H9 (cell line): ENCODE results near the gene LARP4. TPM values are rescaled to one million over a fixed set of nuclear protein-coding genes. Genes with fewer than 3 reads are reported as not detected.

Experiments used
- DNase-seq: peaks from one replicate; pipeline ENCODE4 v3.0.0-alpha.2; 2017
- H2AFZ ChIP-seq: one replicate; pipeline ENCODE4 v1.6.1; 2013; ENCODE audit warnings: mild to moderate bottlenecking, low read length, control low read depth, moderate library complexity
- H2AK5ac ChIP-seq: 2 replicates; pipeline ENCODE4 v1.6.1; 2013; ENCODE audit warnings: low read length, control low read depth, mixed read lengths; ENCODE audit not compliant: insufficient read length
- H2BK120ac ChIP-seq: one replicate; pipeline ENCODE4 v1.6.1; 2013; ENCODE audit warnings: low read depth, mild to moderate bottlenecking, low read length, control low read depth, inconsistent platforms; ENCODE audit not compliant: poor library complexity, severe bottlenecking
- H2BK12ac ChIP-seq: 2 replicates; pipeline ENCODE4 v1.6.1; 2013; ENCODE audit warnings: low read length, control low read depth, mixed read lengths, low read depth; ENCODE audit not compliant: insufficient read length
- H2BK15ac ChIP-seq: 2 replicates; pipeline ENCODE4 v1.6.1; 2013; ENCODE audit warnings: low read depth, low read length, control low read depth
- H2BK20ac ChIP-seq: one replicate; pipeline ENCODE4 v1.6.1; 2013; ENCODE audit warnings: low read depth, mild to moderate bottlenecking, low read length, control low read depth, inconsistent platforms; ENCODE audit not compliant: poor library complexity, severe bottlenecking
- H2BK5ac ChIP-seq: 2 replicates; pipeline ENCODE4 v1.6.1; 2013; ENCODE audit warnings: low read length, control low read depth, mixed read lengths; ENCODE audit not compliant: insufficient read length
- H3K14ac ChIP-seq: 2 replicates; pipeline ENCODE4 v1.6.1; 2013; ENCODE audit warnings: low read length, control low read depth; ENCODE audit not compliant: insufficient read depth
- H3K18ac ChIP-seq: 2 replicates; pipeline ENCODE4 v1.6.1; 2013; ENCODE audit warnings: low read depth, mild to moderate bottlenecking, mixed read lengths, low read length, control low read depth; ENCODE audit not compliant: insufficient read length
- H3K23ac ChIP-seq: 2 replicates; pipeline ENCODE4 v1.6.1; 2013; ENCODE audit warnings: low read length, control low read depth, mixed read lengths, low read depth; ENCODE audit not compliant: insufficient read length
- H3K23me2 ChIP-seq: 2 replicates; pipeline ENCODE4 v1.6.1; 2013; ENCODE audit warnings: low read depth, mild to moderate bottlenecking, mixed read lengths, low read length, control low read depth; ENCODE audit not compliant: insufficient read length, poor library complexity, severe bottlenecking
- H3K27ac ChIP-seq: 2 replicates; pipeline ENCODE4 v1.5.1; 2013; ENCODE audit warnings: low read length, control low read depth, mixed read lengths, low read depth; ENCODE audit not compliant: insufficient read length
- H3K27me3 ChIP-seq: 2 replicates; pipeline ENCODE4 v1.6.1; 2013; ENCODE audit warnings: low read length, control low read depth, inconsistent platforms; ENCODE audit not compliant: insufficient read depth
- H3K4ac ChIP-seq: 2 replicates; pipeline ENCODE4 v1.6.1; 2013; ENCODE audit warnings: low read depth, mild to moderate bottlenecking, control low read depth, inconsistent platforms, low read length, moderate library complexity
- H3K4me1 ChIP-seq: 2 replicates; pipeline ENCODE4 v1.6.1; 2013; ENCODE audit warnings: low read length, control low read depth, inconsistent platforms; ENCODE audit not compliant: insufficient read depth
- H3K4me2 ChIP-seq: 2 replicates; pipeline ENCODE4 v1.6.1; 2013; ENCODE audit warnings: low read length, control low read depth, mixed read lengths; ENCODE audit not compliant: insufficient read length, insufficient read depth
- H3K56ac ChIP-seq: 2 replicates; pipeline ENCODE4 v1.6.1; 2013; ENCODE audit warnings: low read depth, mild to moderate bottlenecking, mixed read lengths, low read length, control low read depth; ENCODE audit not compliant: insufficient read length
- H3K79me1 ChIP-seq: 2 replicates; pipeline ENCODE4 v1.6.1; 2013; ENCODE audit warnings: low read depth, mild to moderate bottlenecking, moderate library complexity, low read length, control low read depth, inconsistent platforms; ENCODE audit not compliant: insufficient read depth, poor library complexity, severe bottlenecking
- H3K79me2 ChIP-seq: 2 replicates; pipeline ENCODE4 v1.6.1; 2013; ENCODE audit warnings: low read length, control low read depth, inconsistent platforms; ENCODE audit not compliant: insufficient read depth
- H3K9ac ChIP-seq: 2 replicates; pipeline ENCODE4 v1.6.1; 2013; ENCODE audit warnings: low read length, control low read depth, mixed read lengths; ENCODE audit not compliant: insufficient read length; ENCODE audit errors: extremely low read depth
- H3K9me3 ChIP-seq: one replicate; pipeline ENCODE4 v1.6.1; 2013; ENCODE audit warnings: low read depth, low read length, inconsistent platforms; ENCODE audit not compliant: control insufficient read depth
- H3T11ph ChIP-seq: one replicate; pipeline ENCODE4 v1.6.1; 2013; ENCODE audit warnings: mild to moderate bottlenecking, low read length, control low read depth, inconsistent platforms
- H4K20me1 ChIP-seq: one replicate; pipeline ENCODE4 v1.6.1; 2013; ENCODE audit not compliant: control insufficient read depth, insufficient read length, insufficient read depth
- H4K5ac ChIP-seq: 2 replicates; pipeline ENCODE4 v1.6.1; 2013; ENCODE audit warnings: low read depth, mild to moderate bottlenecking, mixed read lengths, low read length, control low read depth; ENCODE audit not compliant: insufficient read length
- H4K8ac ChIP-seq: replicated peaks from 2 replicates; pipeline ENCODE4 v1.6.1; 2013; ENCODE audit warnings: low read length, control low read depth, mixed read lengths, low read depth; ENCODE audit not compliant: insufficient read length
- H4K91ac ChIP-seq: 2 replicates; pipeline ENCODE4 v1.6.1; 2013; ENCODE audit warnings: low read depth, mild to moderate bottlenecking, moderate library complexity, mixed read lengths, low read length, control low read depth; ENCODE audit not compliant: insufficient read length
- H3K27ac Mint-ChIP-seq, 3 experiments: 2 replicates in 2 of 3; 3 replicates in 1 of 3; pipeline ENCODE4 v1.8.0; 2020 to 2021; ENCODE audit warnings: mixed read lengths in 3 of 3, mild to moderate bottlenecking in 1 of 3, moderate library complexity in 1 of 3
- H3K27me3 Mint-ChIP-seq: 2 replicates; pipeline ENCODE4 v1.8.0; 2021; ENCODE audit warnings: low read depth, mild to moderate bottlenecking, moderate library complexity, mixed read lengths
- H3K36me3 Mint-ChIP-seq, 3 experiments: 2 replicates in 2 of 3; 3 replicates in 1 of 3; pipeline ENCODE4 v1.8.0; 2020 to 2021; ENCODE audit warnings: low read depth in 3 of 3, mixed read lengths in 3 of 3; ENCODE audit not compliant: insufficient read depth in 1 of 3
- H3K4me1 Mint-ChIP-seq, 2 experiments: 2 replicates each; pipeline ENCODE4 v1.8.0; 2020; ENCODE audit warnings: mixed read lengths in 2 of 2
- H3K4me3 Mint-ChIP-seq, 2 experiments: 2 replicates in 1 of 2; 3 replicates in 1 of 2; pipeline ENCODE4 v1.8.0; 2020 to 2021; ENCODE audit warnings: mild to moderate bottlenecking in 2 of 2, mixed read lengths in 2 of 2, moderate library complexity in 1 of 2
- H3K9me3 Mint-ChIP-seq, 2 experiments: 2 replicates in 1 of 2; 3 replicates in 1 of 2; pipeline ENCODE4 v1.8.0; 2020; ENCODE audit warnings: mild to moderate bottlenecking in 2 of 2, mixed read lengths in 2 of 2, moderate library complexity in 1 of 2
- CTCF ChIP-seq: fragments of 200-600 bp; sonication (generic); conservative IDR thresholded peaks from 3 replicates; pipeline ENCODE4 v1.8.0; 2021; ENCODE audit warnings: antibody characterized with exemption, mild to moderate bottlenecking
- WGBS: extraction: QIAGEN DNeasy Blood & Tissue Kit; methylation state at CpG from one replicate; pipeline ENCODE4 v1.1.7; 2013; ENCODE audit warnings: missing lambda C conversion rate, low lambda C conversion rate, mixed read lengths; ENCODE audit not compliant: insufficient read length; ENCODE audit errors: extremely low coverage; 5-methylcytosine and 5-hydroxymethylcytosine counted together
- total RNA-seq: library from RNA; stranded (reverse); gene quantifications from 2 replicates; pipeline ENCODE4 v1.2.1, GENCODE V29; 2021

The LARP4 gene
- total RNA-seq, 1 experiment from 2014 or later = 82.3 TPM

DNA sequence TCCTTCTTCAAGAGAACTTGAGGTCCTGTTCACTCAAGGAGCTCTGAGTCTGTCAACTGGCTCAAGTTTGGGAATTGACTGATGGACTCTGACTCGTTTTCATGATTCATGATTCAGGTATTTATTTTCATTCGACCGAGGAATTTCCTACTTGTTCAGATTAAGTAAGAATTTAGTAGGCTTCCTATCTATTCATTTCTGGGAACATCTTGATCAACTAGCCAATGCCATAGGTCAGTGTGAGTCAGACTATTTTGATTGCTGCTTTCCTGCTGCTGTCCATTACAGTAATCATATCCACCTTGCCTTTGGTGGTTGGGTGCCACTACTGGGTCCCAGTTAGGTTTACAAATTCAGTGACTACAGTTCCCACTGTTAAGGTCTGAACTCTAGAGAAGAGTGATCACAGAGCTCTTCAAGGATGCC, 10.4 kb upstream of the LARP4 start:
- H2BK15ac ChIP-seq = no peak overlapping the region
- H3K4ac ChIP-seq = no peak overlapping the region
- no peaks in the 10 kb centered on the region for H4K20me1 ChIP-seq
- no peak overlapping the region for H2BK20ac ChIP-seq
- WGBS = no CpG with 5 or more reads among the region's 3 CpGs
- H3K9me3 ChIP-seq = no peaks in the 10 kb centered on the region
- no peak overlapping the region for H3K56ac ChIP-seq
- H3K4me1 ChIP-seq = no peaks in the 10 kb centered on the region; the same call in 1 of the 2 replicates
- no peaks in the 10 kb centered on the region for H3K23me2 ChIP-seq
- H4K91ac ChIP-seq = no peak overlapping the region
- no peak overlapping the region; a peak in 1 of 7 replicates for H3K27ac Mint-ChIP-seq
- peak; percentile 11 for DNase-seq
- H3K27me3 ChIP-seq = no peaks in the 10 kb centered on the region
- no peak overlapping the region for H2BK12ac ChIP-seq
- no peak overlapping the region for H3K18ac ChIP-seq
- H3K14ac ChIP-seq = no peak overlapping the region
- H2AK5ac ChIP-seq = no peak overlapping the region
- no peak overlapping the region for H3K9ac ChIP-seq
- TF ChIP-seq CTCF = no peak
- H3K9me3 Mint-ChIP-seq = no peaks in the 10 kb centered on the region
- no peak overlapping the region for H3K27ac ChIP-seq
- H2BK5ac ChIP-seq = no peak overlapping the region
- no peak overlapping the region for H3K4me3 Mint-ChIP-seq
- H3K23ac ChIP-seq = no peak overlapping the region
- H4K5ac ChIP-seq = no peak overlapping the region
- no peaks in the 10 kb centered on the region for H3K27me3 Mint-ChIP-seq
- no peaks in the 10 kb centered on the region for H3K36me3 Mint-ChIP-seq
- no peaks in the 10 kb centered on the region for H3K79me1 ChIP-seq
- H3K4me1 Mint-ChIP-seq = peaks cover 21 to 27% of the 10 kb centered on the region in 2 experiments
- H2AFZ ChIP-seq = no peak overlapping the region
- no peaks in the 10 kb centered on the region for H3K79me2 ChIP-seq
- H2BK120ac ChIP-seq = no peak overlapping the region
- no peak overlapping the region for H4K8ac ChIP-seq
- H3K4me2 ChIP-seq = no peak overlapping the region
- H3T11ph ChIP-seq = no peak overlapping the region
